Measurements from ENCODE around the gene GLIS1.
A peak's percentile ranks its signal among the peaks of the same experiment; 100 is the strongest.

The GLIS1 gene

DNA sequence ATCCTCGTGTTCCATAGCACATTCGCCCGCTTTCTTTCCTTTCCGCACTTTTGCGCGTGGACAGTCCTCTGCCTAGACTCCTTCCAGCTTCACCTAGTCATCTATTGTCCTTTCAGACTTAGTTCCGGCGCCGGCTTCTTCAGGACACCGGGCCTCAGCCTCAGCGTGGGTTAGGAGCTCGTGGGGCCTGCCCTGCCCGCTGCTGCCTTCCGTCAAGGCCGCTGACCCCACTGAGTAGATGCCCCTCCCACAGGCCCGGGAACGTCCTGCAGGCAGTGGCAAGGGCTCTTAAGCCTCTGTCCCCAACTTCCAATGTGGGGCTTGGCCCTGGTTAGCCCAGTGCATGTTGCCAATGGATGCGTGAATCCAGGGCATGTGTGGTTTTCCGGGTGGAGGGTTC is 268.4 kb downstream of the GLIS1 start:
- no peak for DNase-seq

GRCh38 chr1:53470155-53470554 is 268.8 kb downstream of the GLIS1 start:
- peak; percentile 68 for DNase-seq

DNA sequence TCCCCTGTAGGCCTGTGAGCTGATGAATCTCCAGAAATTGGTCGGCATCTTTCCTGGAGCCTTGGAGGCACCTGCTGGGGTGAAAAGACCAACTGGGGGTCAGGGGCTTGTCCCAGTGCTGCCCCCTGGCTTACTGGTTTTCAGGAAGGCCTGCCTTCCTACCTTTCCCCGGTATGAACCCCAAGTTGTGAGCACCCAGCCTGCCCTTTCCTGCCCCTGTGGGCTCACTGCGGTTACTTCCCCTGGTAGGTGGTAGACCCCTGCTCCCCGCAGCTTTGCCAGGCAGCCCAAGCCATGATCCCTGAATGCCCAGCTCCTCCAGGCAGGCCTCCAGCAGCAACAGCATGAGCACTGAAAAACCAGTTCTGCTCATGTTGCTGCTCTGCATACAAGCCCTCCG is 269.6 kb downstream of the GLIS1 start:
- no peak for DNase-seq

DNA sequence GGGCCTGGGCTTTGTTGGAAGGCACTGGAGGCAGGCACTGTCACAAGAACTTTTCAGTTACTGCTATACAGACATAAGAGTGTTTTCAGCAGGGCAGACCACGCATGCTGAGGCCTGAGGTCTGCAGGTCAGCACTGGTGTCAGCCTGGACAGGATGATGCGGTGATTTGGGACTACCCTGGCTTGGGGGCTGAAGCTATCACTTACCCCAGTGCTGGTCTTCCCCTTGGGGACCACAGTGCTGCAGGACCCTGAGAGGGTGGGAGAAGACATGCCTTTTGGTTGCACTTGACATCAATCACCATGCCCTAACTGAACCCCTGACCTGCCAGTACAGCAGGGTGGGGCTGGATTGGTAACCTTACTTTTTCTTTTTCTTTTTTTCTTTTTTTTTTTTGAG is 270.6 kb downstream of the GLIS1 start:
- DNase-seq, result no peak

- no peak for DNase-seq
Measured at GRCh38 chr1:53467391-53467790, 271.6 kb downstream of the GLIS1 start.

GRCh38 chr1:53465023-53465957 is 273.7 kb downstream of the GLIS1 start:
- no peak for DNase-seq

DNA sequence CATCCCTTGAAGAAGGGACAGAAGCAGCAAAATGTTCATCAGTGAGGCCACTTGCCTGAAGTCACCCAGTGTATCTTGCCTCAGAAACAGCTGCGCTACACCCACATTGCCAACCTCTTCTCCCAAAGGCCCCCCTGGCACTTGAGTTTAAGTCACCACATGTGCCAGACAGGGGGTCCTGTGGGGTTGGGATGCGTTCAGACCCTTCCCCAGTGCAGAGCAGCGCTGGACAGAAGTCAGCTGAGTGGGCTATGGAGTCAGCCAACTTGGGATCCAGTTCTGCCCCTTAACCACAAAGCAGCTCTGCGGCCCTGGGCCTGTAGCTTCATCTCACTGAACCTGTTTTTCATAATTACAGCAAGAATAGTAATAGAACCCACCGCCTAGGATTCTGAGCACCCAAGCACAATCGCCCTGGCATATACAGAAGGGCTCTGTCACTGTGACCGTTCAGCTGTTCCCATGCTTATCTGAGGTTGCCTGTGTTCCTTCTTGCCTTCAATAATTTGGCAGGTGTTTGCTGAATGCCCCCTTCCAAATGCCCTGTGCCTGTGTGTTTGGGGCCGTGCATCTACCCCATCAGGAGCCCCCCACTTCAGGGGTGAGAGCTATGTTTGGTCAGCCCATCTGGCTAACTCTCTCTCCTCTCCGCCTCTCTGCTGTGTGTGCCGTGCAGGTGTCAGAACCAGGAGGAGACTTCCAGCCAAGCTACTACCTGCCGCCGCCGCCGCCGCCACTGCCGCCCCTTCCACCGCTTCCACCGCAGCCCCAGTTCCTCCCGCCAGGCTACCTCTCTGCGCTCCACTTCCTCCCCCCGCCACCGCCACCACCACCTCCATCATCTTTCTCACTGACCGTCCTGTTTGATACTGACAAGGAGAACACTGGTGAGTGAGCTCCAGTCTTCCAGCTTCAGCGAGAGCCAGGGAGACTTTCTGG is 274.7 kb downstream of the GLIS1 start:
- peak; percentile 38 for DNase-seq

DNA sequence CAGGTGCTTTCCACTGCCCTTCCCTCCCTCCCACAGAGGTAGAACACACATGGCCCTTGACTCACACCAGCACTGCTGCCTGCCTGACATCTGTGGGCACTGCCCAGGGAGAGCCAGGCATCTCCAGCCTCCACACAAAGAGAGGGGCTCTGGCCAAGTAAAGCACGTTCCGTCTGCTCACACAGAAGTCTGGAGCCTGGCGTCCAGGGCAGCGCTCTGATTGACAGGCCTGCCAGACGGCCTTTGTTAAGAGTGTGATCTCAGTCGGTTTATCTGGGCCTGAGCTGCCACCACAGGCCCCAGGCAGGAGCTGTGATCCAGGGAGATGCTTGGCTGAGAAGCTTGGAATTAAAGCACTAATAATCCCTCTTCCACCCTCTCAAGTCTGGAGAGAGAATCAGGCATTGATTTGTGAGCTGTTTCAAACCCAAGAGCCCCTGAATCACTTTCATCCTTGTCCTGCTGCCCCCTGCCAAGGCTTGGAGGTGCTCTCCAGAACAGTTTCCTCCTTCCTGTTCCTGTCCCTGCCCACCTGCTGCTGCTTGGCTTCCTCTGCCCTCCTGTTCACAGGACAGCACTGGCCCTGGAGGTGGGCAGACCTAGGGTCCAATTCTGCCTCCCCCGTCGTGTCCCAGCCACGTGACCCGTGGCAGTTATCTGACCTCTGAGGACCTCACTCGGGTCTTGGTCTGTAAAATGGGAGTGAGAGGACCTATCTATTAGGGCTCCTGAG is 276.0 kb downstream of the GLIS1 start:
- no peak for DNase-seq

DNA sequence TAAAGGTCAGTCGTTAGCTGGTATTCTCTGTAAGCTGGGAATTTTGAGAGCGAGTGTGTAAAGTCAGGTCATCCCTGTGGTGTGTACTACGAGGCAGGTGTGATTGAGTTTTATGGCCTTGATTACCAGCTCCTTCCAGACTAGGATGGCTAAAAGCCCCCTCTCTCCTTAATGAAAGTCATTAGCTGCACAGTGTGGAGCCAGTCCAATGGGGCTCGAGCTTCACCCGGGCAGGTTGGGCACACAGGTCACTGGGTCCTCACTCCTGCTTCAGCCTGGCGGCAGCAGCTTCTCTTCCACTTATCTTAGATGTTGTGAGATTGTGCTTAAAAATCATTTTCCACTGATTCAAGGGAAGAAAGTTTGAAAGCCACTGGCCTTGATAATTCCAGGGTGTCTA is 276.8 kb downstream of the GLIS1 start:
- no peak for DNase-seq

DNA sequence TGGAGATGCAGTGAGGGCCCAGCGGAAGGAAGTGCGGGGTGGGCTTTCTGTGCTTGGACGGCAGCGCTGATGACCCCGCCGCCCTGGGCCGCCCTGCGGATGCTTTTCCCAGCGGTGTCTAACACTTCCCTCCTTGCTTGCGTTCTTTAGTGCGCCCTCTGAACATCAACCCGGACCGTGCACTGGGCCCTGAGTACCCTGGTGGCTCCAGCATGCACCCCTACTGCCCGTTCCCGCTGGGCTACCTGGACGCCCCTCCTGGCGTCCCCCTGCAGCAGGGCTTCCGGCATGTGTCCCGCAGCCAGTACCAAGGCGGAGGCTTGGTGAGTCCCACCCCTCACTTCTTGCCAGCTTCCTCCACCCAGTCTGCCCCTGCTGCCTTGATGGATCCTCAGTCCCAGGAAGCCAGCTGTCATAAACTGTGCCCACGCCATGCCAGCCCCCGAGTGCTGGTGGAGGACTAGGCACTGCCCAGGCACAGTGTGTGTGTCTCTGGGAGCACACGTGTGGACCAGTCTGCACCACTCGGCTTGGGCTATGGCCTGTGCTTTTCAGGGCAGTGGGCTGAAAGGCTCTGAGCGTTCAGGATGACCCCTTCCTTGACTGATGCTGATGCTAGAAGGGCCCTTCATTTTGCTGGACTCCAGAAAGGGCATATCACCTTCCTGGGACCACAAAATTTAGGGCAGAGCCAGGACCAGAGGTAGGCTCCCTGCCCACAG is 277.5 kb downstream of the GLIS1 start:
- DNase-seq, result no peak

DNA sequence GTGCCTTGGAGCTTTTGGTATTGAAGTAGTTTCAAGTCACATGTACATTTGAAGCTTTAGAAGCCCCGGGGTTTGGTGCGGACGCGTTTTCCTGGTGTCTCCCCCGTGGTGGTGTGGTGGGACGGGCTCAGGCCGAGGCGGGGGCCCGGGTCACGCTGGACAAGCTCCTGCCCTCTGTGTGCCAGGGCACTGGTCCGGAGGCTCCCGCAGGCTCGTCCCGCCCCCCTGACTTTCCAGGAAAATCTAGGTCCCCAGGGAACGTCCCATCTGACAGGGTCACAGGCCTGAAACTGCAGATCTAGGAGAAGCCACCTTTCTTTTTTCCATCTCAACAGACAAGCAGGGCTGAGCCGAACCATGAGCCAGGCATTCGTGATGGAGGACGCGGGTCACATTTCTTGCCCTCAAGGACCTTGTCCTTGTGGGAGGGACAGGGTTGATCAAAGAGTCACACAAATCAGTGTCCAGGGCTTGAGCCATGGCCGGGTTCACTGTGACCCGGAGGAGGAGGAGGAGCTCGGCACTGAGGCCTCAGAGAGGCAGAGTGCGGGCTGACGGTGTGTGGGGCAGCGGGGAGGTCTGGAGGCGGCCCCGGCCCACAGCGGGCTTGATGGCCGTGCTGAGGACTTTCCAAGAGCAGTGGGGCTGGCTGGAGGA is 278.2 kb downstream of the GLIS1 start:
- no peak for DNase-seq

DNA sequence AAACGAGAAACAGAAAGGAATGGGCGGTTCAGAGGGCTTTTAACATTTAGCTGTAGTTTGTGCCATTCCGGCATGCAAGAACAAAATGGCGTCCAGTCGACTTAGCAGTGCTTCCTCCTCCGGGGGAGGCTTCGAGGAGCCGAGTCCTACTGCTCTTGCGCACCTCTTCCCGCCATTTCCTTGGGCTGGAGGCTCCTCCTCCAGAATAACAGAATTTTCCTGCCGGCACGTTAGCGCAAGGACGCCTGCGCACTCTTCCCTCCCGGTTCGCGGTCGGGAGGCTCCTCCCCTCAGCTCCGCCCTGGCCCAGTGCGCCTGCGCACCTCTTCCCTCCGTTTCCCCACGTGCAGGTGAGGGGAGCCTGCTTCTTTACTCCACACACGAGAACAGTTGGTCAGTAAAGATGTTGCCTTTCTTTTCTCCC is 278.7 kb downstream of the GLIS1 start:
- DNase-seq, result no peak

- no peak for DNase-seq
Measured at GRCh38 chr1:53459321-53460175, 279.4 kb downstream of the GLIS1 start, which contains the start of gene DMRTB1. Gene DMRTB1 (plus strand): TSS chr1:53459399. CDS start chr1:53459454, 55 bp downstream.

DNA sequence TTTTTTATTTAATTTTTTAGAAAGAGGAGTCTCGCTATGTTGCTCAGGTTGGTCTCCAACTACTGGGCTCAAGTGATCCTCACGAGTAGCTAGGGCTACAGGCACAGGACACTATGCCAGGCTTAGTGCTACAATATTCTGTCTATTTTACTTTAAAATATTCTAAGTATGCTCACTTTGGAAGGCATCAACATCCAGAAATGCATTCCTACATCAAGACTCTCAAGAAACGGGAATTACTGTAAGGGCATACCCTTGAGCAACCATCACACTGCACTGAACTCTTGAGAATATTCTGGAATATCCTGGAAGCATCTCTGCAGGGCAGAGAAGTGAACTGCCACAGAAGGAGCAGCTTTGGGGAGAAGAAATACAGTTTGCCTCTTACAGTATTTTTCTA is 280.3 kb downstream of the GLIS1 start:
- DNase-seq, result no peak
